ENCODE results near the gene MAPK12.
"Not testable (repeated sequence)": the region's sequence is repeated elsewhere in the genome, so short reads cannot be mapped to it uniquely, and the experiment has no call there.

The MAPK12 gene

DNA sequence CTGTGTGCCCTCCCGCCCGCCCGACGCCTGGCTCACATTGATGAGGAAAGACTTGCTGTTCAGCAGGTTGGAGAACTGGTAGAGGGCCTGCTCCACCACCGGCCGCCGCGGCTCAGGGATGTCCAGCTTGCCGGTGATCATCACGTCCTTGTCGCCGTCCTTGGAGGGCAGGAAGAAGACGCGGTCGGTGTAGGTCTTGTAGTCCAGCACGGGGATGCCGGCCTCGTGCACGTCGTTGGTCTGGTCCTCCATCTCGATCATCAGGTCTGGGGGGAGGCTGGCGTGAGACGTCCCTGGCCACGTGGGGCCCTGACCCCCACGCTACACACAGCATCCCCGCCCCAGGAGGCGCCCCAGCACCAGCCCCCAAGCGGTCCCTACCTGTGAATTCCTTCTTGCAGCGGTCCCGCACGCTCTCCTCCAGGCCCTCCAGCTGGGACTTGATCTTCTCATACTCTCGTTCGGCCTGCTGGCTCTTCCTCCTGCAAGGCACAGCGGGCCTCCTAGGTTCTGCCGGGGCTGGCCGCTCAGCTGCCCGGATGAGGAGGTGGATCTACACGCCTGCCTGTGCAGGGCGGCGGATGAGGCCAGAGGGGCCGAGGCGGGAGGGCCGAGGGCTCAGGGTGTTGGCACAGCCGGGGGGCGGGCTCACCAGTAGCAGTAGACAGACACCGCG lies 19.4 kb upstream of the MAPK12 start:
- DNase-seq: no peak

DNA sequence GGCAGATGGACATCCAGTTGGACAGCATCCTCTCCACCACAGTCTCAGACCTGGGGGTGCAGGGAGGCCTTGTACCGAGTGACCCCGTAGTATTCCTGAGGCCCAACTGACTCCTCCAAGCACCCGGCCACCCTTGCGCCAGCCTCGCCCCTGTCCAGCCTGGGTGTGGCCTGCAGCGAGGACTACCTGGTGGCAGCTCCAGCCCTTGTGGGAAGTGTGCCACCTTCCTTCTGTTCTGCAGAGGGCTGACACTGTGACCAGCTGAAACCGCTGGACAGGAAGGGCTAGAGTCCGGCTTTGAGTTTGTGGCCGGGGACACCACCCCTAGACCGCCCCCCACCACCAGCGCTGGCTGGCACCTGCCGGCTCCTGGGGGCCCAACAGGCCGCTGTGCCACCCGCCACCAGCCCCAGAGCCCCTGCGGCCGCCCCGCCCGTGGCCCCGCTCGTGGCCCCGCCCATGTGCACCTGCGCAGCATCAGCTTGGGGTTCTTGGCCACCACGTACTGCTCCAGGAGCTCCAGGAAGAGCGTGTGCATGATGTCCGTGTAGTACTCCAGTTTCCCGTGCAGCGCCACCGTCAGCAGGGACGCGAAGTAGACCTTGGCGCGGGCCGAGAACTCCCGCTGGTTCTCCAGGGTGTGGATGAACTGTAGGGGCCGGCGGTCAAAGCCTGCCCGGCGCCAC lies 18.7 kb upstream of the MAPK12 start:
- no peak for DNase-seq

DNA sequence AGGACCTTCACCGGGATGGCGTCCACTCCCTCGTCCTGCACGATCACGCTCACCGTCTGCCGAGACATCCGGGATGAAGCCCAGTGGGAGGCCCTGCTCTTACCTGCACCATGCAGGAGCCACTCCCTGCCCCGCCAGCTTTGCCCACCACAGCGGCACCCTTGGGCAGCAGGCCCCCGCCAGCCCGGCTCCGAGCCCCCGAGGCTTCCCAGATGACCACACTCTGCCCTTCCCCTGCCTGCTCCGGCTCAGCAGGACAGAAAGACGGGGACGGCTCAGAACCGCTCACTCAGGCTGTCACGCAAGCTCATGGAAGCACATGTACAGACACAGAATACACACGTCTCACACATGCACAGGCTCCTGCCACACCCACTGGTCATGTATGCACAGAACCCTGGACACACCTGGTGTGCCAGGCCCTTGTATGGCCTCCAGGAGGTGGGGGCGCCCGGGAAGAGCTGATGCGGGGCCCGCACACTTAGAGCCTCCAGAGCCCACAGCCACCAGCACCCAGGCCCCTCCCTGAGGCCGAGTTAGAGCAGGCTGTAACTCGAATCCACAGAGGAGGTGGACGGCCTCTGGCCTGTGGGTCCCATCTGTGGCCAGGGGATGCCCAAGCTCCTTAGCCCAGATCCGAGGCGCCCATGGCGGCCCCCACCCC lies 17.6 kb upstream of the MAPK12 start:
- DNase-seq: no peak

DNA sequence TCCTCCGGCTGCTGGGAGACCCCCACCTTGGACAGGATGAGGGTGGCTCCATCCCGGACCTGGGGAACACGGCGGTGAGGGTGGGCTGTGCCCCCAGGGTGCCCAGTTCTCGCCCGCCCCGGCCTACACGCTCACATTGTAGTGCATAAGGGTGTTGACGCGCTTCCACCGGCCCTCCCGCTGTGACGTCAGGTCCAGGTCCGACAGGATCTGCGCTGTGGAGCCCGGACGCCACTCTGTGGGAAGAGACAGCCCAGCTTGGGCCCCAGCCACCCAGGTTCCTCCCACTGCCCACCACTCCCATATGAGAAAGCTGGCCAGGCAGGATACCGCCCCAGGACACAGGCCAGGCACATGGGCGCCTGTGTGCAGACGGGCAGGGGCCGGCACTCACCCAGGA lies 17.0 kb upstream of the MAPK12 start:
- DNase-seq: no peak

DNA sequence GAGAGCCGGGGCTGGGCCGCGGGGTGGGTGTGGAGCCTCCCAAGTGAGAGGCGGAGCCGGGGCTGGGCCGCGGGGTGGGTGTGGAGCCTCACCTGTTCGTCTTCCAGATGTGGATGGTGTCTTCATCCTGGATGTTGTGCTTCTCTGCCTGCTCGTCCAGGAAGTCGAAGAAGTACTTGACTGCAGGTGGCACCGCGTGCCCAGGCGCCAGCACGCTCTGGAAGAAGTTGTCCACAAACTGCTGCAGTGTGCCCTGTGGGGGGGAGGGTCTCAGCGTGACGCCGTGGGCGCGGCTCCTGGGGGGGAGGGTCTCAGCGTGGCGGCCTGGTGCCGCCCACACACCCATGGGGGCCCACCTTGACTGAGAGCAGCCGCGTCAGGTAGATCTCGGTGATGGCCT lies 16.3 kb upstream of the MAPK12 start:
- DNase-seq: no peak

DNA sequence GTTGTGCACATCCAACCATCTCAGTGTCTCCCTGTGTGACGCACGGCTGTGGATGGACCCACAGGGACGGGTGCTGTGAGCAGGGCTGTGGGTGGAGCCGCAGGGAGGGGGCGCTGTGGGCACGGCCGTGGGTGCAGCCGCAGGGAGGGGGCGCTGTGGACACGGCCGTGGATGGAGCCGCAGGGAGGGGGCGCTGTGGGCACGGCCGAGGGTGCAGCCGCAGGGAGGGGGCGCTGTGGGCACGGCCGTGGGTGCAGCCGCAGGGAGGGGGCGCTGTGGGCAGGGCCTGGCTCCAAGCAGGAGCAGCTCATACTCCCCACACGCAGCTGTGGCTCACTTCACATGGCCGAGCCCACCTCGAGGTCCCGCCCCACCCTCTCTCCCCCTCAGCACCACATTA lies 14.7 kb upstream of the MAPK12 start:
- DNase-seq: no peak

DNA sequence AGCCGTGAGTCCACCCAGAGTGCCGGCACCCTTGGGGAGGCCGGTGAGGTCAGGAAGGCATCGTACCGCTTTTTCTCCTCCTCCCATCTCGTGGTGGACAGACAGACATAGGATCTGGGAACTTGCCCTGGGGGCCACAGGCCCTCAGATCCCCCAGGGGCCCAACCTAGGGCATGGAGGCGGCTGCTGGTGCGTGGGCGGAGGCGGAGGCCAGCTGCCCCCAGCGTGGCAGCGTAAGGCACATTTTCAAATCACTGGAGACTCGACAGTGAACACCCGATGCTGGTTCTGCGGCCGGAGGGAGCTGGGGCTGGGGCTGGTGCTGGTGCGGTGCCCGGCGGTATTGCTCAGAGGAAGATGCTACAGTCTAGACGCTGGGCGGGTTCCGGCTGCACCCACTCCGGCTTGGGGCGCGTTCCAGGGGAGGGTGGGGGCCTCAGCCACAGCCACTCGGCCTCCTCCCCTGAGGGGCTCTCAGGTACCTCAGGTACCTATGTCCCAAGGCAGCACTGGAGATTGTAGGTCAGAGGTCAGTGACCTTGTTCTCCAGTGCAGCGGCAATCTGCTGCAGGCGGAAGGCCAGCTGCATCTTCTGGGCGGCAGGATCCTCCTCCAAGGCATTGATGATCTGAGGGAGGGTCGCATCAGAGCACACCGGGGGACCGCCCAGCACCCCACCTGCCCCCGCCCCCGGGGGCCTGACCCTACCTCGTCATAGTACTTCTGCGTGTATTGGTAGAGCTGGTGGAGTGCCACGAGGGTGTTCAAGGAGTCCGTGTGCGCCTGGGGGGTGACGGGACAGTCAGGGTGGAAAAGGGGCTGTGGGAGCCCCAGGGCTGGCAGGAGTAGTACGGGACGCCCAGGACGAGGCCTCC lies 13.9 kb upstream of the MAPK12 start:
- DNase-seq: no peak

DNA sequence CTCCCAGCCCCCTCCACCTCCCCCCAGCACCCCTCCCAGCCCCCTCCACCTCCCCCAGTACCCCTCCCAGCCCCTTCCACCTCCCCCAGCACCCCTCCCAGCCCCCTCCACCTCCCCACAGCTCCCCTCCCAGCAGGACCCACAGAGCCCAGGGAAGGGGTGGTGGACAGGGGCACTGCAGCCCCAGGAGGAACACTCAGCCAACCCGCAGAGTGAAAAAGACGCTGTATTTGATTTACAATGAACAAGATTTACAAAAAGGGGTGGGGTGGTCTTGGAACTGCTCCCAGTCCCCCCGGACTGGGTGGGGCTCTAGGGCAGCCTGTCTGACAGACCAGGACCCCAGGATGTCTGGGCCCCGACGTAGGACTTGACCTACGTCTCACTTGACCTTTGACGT lies 13.3 kb upstream of the MAPK12 start:
- no peak for DNase-seq

DNA sequence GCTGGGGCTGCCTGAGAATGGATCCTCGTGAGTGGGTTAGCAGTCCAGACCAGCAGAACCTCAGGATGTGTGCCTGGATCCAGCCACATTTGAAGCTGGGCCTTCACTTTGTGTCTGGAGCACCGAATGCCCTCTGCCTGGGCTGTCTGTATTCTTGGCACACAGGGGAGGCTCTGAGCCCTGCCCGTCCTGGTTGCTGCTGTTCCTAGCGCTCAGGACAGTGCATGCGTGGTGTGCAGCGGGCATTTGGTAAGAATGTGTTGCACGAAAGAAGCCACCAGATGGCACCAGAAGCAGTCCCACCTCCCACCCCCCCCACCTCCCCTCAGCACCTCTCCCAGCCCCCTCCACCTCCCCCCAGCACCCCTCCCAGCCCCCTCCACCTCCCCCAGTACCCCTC lies 12.8 kb upstream of the MAPK12 start:
- no peak for DNase-seq

DNA sequence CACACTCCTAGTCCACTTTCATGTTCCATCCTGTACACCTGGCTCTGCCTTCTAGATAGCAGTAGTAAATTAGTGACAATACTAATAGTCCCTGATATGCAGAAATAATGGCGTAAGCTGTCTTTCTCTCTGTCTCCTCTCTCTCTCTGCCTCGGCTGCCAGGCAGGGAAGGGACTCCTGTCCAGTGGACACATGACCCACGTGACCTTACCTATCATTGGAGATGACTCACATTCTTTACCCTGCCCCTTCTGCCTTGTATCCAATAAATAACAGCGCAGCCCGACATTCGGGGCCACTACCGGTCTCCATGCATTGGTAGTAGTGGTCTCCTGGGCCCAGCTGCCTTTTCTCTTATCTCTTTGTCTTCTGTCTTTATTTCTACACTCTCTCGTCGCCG lies 12.3 kb upstream of the MAPK12 start:
- DNase-seq: not testable (repeated sequence)

DNA sequence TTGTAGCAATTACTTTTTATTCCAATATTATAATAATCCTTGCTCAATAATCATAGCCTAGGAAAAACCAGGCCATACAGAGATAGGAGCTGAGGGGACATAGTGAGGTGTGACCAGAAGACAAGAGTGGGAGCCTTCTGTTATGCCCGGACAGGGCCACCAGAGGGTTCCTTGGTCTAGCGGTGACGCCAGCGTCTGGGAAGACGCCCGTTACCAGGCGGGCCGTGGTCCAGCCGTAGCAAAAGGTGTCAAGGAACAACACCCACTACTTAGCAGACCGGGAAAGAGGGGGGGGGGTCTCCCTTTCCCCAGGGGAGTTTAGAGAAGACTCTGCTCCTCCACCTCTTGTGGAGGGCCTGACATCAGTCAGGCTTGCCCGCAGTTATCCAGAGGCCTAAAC lies 11.9 kb upstream of the MAPK12 start:
- DNase-seq: not testable (repeated sequence)

DNA sequence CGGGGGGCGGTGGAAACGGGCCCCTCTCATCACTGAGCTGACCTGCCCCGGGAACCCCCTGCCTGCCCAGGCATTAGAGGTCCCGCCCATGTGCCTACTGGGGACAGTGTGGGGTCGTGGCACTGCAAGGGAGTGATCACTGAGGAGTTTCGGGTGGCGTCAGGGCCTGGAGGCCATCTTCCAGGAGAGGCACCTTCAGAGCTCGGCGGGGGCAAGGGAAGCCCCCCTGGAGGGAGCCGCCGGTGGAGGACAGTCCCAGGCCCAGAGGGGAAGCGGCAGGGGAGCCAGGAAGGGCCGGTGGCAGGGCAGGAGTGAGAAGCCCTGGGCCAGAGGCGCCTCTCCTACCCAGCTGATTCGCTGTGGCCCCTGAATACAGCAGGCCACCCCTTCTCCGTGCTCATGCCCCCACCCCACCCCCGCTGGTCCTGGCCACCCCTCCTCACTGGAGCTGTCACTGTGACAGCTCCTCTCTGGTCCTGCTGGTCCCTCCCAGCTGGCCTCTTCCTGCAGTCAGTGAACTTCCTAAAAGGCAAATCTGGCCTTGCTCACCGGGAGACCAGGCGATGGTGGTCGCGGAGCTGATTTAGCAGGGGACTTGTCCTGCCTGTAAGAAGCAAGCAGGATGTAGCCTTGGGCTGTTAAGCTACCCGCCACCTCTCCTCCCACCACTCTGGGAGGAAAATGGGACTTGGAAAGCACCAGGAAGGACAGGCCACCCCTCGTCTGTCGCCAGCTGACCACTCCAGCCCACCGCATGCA lies 10.7 kb upstream of the MAPK12 start:
- DNase-seq: no peak

DNA sequence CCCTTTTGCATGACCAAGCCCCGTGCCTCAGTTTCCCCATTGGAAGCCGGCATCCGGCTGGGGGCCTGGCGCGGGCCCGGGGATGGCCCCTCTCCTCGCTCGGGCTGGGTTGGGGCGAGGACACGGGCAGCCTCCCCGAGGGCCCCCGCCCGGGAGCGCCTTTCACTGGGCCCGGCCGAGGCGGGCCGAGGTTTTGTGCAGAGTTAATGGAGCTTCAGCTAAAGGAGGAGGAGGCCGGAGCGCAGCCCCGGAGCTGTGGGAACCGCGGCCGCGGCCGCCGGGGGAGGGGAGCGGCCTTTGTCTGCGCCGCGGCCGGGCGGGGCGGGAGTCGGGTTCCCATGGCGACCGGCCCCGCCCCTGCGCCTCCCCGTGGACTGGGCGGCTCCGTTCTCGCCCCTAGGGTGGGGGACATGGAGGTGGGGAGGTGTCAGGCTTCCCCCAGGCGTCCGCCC lies 10.1 kb upstream of the MAPK12 start:
- peak; percentile 76 for DNase-seq

DNA sequence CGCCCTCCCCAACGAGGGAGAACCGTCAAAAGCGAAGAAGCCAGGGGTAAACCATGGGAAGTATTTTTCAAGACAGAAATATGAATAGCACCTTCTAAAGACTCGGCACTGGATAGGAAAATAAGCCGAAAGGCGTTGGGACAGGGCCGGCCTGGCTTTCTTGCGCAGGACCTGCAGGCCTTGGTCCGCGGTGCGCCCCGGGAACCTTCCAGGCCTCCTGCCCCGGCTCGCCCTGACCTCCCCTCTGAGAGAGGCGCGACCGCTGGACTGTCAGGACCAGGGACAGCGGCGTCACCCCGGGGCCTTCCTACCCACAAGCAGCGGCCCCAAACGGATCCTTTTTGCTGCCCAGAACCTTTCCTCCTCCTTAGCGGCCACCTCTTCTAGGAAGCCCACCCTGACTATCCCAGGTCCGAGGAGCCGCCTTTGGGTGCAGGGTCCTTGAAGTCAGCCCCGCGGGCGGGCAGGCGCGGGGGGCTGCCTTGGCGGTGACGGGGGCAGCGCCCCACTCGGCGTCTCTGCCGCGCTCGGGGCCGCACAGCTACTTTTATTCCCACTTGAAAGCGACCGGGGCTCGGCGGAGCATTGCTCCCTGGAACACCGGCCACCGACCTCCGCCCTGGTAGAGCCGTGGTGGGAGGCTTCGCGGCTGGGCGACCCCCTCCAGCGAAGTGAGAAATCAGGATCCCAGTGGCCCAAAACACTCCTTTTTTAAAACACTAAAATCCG lies 9.3 kb upstream of the MAPK12 start:
- DNase-seq: no peak

DNA sequence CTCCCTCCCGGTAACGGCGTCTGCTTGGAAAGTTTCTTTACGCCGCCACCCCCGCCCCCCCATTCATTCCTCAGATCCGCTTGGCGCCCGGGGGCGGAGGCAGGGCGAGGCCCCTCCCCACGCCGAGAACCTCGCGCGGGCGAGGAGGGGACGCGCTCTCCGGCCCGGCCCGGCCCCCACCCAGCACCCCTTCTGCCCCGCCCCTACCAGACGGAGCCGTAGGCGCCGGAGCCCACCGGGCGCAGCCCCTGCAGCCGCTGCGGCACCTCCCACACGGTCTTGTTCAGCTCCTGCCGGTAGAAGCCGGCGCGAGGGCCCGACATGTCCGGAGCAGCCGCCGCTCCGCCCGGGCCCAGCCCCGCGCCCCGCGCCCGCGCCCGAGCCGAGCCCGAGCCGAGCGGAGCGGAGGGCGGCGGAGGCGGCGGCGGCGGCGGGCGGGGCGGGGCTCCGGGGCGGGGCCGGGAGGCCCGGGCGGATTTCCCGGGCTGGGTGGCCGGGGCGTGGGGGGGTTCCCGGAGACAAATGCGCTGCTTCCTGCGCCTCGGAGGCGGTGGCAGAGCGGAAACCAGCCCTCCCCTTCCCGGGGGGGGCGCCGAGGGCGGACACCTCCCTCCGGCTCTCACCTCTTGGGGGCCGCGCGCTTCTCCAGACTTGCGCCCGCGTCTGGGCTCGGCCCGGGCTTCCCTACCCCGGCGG lies 8.6 kb upstream of the MAPK12 start, which contains the start of gene MAPK11:
Gene MAPK11, minus strand, starts transcription at position 411 of the 696 bp plus-strand sequence. Its CDS starts 88 bp downstream, at position 323.
- DNase-seq: peak; percentile 10

DNA sequence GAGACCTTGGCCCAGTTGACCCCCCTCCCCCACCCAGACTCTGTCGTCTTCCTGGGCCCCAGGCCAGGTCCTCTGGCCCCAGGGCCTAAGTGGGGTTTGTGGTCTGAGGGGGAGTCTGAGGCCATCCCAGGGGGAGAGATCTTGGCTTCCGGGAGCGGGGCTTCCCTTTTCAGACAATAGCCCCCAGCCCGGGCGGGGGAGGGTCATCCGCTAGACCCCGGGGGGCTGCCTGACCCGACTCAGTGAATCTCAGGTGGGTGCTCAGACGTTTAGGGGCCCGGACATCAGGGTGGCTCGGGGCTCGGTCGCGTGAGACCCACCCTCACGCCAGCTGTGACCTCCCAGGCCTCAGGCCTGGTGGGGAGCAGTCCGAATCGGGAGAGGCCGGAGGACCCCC lies 8.1 kb upstream of the MAPK12 start:
- no peak for DNase-seq

DNA sequence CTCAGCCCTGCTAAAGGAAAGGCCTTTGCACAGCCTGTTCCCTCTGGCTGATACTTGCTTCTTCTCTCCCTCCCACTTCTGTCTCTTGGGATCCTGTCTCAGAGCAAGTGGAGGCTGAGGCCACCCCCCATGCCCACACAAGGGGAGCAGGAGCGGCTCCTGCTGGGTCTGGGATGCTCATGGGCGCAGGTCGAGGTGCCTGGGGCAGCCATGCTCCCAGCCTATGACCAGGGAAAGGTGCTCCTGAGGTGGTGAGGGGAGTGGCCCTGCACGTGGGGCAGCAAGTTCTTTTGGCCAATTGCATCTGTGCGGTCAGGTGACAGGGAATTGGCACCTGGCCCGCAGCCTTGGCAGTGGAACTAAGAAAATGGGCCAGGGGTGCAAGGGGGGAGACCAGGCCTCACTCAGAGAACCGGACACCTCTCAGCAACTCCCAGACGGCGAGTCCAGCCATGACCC lies 7.2 kb upstream of the MAPK12 start:
- DNase-seq: no peak

DNA sequence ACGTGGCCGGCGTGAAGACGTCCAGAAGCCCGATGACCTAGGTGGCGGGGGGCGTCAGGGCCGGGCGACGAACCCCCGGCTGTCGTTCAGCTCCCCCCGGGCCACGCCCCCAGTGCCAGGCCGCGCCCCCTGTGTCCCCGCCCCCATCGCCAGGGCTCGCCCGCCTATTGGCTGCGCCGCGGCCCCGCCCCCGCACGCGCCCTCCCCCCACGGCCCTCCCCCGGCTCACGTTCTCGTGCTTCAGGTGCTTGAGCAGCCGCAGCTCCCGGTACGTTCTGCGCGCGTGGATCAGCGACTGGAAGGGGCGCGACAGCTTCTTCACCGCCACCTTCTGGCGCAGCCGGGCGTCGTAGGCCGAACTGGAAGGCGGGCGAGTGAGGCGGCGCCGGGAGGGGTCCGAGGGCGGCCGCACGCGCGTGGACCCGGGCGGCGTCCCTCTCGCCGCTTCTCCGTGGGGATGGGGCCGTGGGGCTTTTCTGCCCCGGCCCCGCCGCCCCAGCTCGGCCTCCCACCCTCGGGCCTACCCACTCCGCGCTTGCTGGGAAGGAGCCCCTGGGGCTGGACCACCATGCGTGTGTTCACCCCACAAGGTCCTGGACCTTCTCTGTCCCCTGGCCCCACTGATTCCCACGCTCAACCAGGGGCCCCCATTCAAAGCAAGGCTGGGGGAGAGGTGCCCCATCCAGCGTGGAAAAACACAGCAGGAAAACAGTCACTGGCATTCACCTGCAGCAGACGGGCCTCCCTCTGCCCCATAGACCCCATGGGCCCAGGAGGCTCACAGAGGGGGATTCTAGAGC lies 6.3 kb upstream of the MAPK12 start:
- DNase-seq: no peak

DNA sequence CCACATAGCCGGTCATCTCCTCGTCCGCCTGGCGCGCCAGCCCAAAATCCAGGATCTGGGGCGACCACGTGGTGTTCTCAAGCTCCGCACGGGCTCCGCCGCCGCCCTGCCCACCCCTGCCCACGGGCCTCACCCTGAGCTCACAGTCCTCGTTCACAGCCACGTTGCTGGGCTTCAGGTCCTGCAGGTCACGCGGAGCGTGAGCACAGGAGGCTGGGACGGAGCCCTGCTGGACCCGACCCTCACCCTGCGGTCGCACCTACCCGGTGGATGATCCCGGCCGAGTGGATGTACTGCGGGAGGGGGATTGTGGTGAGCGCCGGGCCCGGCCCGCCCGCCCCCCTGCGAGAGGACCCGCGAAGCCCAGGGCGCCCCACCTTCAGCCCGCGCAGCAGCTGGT lies 5.5 kb upstream of the MAPK12 start:
- DNase-seq: no peak

Data from NCI-H748 treated with DMSO at 0.1 percent for 48 hours (cell line).